ENCODE measurements around the gene CROCC2.

DNA sequence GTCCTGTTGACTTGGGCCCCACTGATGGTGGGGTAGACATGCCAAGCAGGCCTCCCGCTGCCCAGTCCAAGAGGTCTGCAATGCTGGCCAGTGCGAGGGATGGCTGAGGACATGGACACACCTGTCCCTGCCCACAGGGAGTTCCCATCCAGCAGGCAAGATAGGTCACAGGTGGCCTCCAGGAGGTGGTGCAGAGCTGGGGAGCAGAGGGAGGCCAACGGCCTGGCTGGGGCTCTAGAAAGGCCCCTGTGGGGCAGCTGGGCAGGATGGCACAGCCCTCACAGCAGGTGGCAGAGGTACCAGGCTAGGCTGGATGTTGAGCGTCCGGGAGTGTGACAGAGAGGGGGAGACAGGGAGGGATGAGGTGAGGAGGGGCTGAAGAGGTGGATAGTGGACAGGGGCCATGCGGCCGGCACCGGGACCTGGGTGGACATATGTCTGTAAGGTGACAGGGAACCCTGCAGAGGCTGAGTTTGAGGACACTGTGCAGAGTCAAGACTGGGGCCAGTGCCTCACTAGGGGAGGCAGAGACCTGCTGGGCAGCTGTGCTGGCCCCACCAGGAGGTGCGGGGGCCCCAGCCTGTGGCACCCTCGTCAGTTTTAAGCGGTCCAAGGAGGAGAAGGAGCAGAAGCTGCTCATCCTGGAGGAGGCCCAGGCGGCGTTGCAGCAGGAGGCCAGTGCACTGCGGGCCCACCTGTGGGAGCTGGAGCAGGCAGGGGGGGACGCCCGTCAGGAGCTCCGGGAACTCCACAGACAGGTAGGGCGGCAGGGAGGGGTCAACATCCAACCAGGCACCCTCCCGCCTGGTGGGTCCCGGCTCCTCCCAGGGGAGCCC lies 58.0 kb downstream of the CROCC2 start:
- TF ChIP-seq SRSF1 (optimal IDR thresholded peaks at IDR 0.05; ENCODE audit: low read depth, low read length) (no peak), MEIS1 (CRISPR knock-in tag; IDR thresholded peaks at IDR 0.05; ENCODE audit: borderline replicate concordance) (no peak), MAFF (IDR thresholded peaks at IDR 0.05; ENCODE audit: low read depth, low read length) (no peak), HDAC1 (CRISPR knock-in tag; IDR thresholded peaks at IDR 0.05) (no peak), ZNF121 (CRISPR knock-in tag; IDR thresholded peaks at IDR 0.05) (no peak)
- TF ChIP-seq, protein P1, sequence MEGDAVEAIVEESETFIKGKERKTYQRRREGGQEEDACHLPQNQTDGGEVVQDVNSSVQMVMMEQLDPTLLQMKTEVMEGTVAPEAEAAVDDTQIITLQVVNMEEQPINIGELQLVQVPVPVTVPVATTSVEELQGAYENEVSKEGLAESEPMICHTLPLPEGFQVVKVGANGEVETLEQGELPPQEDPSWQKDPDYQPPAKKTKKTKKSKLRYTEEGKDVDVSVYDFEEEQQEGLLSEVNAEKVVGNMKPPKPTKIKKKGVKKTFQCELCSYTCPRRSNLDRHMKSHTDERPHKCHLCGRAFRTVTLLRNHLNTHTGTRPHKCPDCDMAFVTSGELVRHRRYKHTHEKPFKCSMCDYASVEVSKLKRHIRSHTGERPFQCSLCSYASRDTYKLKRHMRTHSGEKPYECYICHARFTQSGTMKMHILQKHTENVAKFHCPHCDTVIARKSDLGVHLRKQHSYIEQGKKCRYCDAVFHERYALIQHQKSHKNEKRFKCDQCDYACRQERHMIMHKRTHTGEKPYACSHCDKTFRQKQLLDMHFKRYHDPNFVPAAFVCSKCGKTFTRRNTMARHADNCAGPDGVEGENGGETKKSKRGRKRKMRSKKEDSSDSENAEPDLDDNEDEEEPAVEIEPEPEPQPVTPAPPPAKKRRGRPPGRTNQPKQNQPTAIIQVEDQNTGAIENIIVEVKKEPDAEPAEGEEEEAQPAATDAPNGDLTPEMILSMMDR (CRISPR knock-in tag; IDR thresholded peaks at IDR 0.05): peak; percentile 37; the same call in 1 of the 2 replicates
- TF ChIP-seq, protein P2, sequence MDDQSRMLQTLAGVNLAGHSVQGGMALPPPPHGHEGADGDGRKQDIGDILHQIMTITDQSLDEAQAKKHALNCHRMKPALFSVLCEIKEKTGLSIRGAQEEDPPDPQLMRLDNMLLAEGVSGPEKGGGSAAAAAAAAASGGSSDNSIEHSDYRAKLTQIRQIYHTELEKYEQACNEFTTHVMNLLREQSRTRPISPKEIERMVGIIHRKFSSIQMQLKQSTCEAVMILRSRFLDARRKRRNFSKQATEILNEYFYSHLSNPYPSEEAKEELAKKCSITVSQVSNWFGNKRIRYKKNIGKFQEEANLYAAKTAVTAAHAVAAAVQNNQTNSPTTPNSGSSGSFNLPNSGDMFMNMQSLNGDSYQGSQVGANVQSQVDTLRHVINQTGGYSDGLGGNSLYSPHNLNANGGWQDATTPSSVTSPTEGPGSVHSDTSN (CRISPR knock-in tag; IDR thresholded peaks at IDR 0.05; ENCODE audit: borderline replicate concordance): no peak

Measured in HepG2 (cell line).